HL-60 (cell line): ENCODE results near the gene TPRX1.
"Not testable (repeated sequence)": the region's sequence is repeated elsewhere in the genome, so short reads cannot be mapped to it uniquely, and the experiment has no call there.

Experiments
- DNase-seq, 2 experiments: peaks; one replicate each; pipeline ENCODE4 v3.0.0-alpha.2; 2010 to 2020; ENCODE audit warnings: low read depth in 1 of 2, low spot score in 1 of 2
- H3K27ac ChIP-seq: fragments of 250-450 bp; sonication (Bioruptor Pico); replicated peaks from 2 replicates; pipeline ENCODE4 v1.5.1; 2020; ENCODE audit warnings: mild to moderate bottlenecking, moderate library complexity
- H3K27me3 ChIP-seq: fragments of 250-450 bp; sonication (Bioruptor Pico); 2 replicates; pipeline ENCODE4 v1.5.1; 2021; ENCODE audit warnings: mild to moderate bottlenecking, moderate library complexity; ENCODE audit not compliant: insufficient read depth, poor library complexity, severe bottlenecking
- H3K4me3 ChIP-seq: replicated peaks from 2 replicates; pipeline ENCODE4 v1.5.1; 2011; ENCODE audit warnings: mild to moderate bottlenecking, control low read depth, low read length; ENCODE audit not compliant: insufficient read depth
- GABPA ChIP-seq: IDR thresholded peaks from 2 replicates; pipeline ENCODE4 v1.6.1; 2012; ENCODE audit warnings: low read depth
- POLR2AphosphoS5 ChIP-seq: IDR thresholded peaks from 2 replicates; pipeline ENCODE4 v1.6.1; 2012; ENCODE audit warnings: low read depth
- SPI1 ChIP-seq: IDR thresholded peaks from 2 replicates; pipeline ENCODE4 v1.6.1; 2012; ENCODE audit warnings: low read depth, mild to moderate bottlenecking, borderline replicate concordance
- TF ChIP-seq, protein P1 (sequence below): IDR thresholded peaks from one replicate; pipeline ENCODE4 v1.5.1; 2011; ENCODE audit warnings: low read length, control low read depth, inconsistent platforms; ENCODE audit not compliant: insufficient read depth
- TF ChIP-seq, protein P2 (sequence below): IDR thresholded peaks from 2 replicates; pipeline ENCODE4 v1.6.1; 2012; ENCODE audit warnings: low read depth; ENCODE audit not compliant: insufficient replicate concordance

Gene TPRX1

DNA sequence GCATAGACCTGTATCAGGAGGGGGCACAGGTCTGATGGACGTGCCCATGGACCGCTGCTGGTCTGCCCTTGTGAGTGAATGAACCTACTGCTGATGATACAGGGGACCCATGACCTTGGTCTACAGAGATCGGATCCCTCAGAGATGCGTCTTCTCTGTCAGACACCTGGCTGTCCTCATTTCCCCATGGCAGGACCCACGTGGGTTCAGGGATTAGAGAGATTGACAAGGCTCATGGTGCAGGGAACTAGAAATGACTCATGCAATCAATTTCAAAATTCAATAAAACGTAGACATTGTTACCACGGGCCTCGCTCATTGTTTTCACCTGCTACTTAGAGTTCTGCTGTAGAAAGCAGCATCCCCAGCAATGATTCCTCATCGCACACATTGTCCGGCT, 962 bp upstream of the TPRX1 start:
- Histone ChIP-seq H3K27me3 (no peaks in the 10 kb centered on the region), H3K4me3 (no peak overlapping the region), H3K27ac (no peak overlapping the region)
- no peak for DNase-seq
- no peak for TF ChIP-seq GABPA
- TF ChIP-seq SPI1: no peak
- TF ChIP-seq, protein P1, sequence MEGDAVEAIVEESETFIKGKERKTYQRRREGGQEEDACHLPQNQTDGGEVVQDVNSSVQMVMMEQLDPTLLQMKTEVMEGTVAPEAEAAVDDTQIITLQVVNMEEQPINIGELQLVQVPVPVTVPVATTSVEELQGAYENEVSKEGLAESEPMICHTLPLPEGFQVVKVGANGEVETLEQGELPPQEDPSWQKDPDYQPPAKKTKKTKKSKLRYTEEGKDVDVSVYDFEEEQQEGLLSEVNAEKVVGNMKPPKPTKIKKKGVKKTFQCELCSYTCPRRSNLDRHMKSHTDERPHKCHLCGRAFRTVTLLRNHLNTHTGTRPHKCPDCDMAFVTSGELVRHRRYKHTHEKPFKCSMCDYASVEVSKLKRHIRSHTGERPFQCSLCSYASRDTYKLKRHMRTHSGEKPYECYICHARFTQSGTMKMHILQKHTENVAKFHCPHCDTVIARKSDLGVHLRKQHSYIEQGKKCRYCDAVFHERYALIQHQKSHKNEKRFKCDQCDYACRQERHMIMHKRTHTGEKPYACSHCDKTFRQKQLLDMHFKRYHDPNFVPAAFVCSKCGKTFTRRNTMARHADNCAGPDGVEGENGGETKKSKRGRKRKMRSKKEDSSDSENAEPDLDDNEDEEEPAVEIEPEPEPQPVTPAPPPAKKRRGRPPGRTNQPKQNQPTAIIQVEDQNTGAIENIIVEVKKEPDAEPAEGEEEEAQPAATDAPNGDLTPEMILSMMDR: no peak
- TF ChIP-seq POLR2AphosphoS5: no peak
- TF ChIP-seq, protein P2, sequence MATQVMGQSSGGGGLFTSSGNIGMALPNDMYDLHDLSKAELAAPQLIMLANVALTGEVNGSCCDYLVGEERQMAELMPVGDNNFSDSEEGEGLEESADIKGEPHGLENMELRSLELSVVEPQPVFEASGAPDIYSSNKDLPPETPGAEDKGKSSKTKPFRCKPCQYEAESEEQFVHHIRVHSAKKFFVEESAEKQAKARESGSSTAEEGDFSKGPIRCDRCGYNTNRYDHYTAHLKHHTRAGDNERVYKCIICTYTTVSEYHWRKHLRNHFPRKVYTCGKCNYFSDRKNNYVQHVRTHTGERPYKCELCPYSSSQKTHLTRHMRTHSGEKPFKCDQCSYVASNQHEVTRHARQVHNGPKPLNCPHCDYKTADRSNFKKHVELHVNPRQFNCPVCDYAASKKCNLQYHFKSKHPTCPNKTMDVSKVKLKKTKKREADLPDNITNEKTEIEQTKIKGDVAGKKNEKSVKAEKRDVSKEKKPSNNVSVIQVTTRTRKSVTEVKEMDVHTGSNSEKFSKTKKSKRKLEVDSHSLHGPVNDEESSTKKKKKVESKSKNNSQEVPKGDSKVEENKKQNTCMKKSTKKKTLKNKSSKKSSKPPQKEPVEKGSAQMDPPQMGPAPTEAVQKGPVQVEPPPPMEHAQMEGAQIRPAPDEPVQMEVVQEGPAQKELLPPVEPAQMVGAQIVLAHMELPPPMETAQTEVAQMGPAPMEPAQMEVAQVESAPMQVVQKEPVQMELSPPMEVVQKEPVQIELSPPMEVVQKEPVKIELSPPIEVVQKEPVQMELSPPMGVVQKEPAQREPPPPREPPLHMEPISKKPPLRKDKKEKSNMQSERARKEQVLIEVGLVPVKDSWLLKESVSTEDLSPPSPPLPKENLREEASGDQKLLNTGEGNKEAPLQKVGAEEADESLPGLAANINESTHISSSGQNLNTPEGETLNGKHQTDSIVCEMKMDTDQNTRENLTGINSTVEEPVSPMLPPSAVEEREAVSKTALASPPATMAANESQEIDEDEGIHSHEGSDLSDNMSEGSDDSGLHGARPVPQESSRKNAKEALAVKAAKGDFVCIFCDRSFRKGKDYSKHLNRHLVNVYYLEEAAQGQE: no peak

DNA sequence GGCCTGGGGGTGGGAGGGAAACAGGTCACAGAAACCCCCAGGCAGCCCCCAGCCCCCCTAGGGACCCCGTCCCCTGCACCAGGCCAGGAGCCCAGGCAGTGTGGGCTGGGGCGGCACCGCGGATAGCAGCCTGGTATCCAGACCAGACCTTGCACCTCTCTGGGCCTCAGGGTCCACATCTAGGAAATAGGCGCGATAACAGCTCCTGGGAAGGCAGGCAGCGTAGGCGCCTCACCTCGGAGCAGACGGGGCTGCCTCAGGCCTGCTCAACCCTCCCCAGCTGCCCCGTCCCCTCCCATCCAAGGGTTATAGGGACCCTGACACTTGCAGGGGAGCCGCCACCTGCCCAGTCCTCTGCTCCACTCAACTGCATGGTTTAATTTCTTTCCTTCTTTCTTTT, 680 bp downstream of the TPRX1 start:
- H3K27me3 ChIP-seq, H3K4me3 ChIP-seq, DNase-seq, H3K27ac ChIP-seq: not testable (repeated sequence)

DNA sequence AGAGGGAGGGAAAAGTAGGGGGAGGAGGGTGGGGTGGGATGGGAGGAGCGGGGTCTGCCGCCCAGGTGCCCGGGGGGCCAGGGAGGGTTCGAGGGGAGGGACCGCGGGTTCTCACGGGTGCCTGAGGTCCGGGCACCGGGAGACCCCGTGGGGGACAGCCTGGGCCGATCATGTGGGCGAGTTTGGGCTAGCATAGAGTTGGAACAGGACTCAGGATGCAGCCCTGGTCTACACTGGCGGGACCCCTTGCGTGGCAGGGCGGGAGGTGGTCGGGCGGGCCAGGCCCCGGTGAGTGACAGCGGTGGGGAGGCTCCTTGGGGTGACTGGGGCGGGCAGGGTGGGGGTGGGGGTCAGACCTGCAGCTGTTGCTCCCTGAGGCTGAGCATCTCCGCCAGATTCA, 1.2 kb downstream of the TPRX1 start:
- H3K27me3 ChIP-seq, H3K4me3 ChIP-seq, DNase-seq, H3K27ac ChIP-seq: not testable (repeated sequence)

DNA sequence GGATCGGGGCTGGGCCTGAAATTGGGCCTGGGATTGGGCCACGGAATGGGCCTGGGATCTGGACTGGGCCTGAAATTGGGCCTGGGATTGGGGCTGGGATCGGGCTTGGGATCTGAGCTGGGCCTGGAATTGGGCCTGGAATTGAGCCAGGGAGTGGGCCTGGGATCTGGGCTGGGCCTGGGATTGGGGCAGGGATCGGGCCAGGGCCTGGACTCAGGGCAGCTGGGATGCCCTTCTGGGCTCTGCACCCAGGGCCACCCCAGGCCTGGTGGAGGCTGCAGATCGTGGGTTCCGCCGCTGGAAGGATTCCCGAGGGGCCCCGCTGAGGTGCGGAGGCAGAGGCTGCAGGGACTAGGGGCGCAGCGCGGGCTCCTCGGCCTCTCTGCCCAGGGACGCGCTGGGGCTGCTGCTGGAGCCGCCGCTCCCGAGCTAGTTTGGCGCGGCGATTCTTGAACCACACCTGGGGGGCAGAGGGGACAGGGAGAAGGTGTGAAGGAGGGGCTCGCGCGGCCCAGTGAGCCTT, 1.8 kb downstream of the TPRX1 start:
- Histone ChIP-seq H3K4me3 (no peak overlapping the region), H3K27ac (no peak overlapping the region), H3K27me3 (no peaks in the 10 kb centered on the region)
- DNase-seq: no peak
- TF ChIP-seq GABPA (no peak), SPI1 (no peak), POLR2AphosphoS5 (no peak)
- TF ChIP-seq, protein P2: no peak
- TF ChIP-seq, protein P1: no peak

DNA sequence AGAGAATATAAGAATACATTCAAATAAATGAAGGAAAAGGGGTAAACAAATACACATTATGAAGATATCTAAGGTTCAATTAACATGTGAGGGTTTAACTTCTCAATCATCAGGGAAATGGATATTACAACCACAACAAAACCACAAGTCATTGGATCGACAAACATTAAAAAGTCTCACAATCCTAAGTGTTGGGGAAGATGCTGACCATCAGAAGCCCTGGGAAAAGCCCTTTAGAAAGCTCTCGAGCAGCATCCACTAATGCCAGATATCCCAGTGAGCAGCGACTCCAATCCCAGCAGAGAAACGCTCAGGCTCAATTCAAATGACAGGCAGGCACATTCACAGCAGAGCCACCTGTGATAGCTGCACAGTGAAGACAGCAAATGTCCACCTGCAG, 3.1 kb downstream of the TPRX1 start:
- Histone ChIP-seq H3K4me3 (no peak overlapping the region), H3K27me3 (no peaks in the 10 kb centered on the region), H3K27ac (no peak overlapping the region)
- TF ChIP-seq SPI1: no peak
- TF ChIP-seq, protein P2: no peak
- TF ChIP-seq POLR2AphosphoS5: no peak
- no peak for TF ChIP-seq GABPA
- TF ChIP-seq, protein P1: no peak
- no peak for DNase-seq
